HEK293 (cell line): ENCODE measurements around the gene SLC1A2.

Experiments used
- CTCF ChIA-PET: fragments of 350-600 bp; formaldehyde crosslinking; extraction: SDS; loops from one replicate; lab custom pipeline; 2021; ENCODE audit warnings: antibody characterized with exemption; lab: Yijun Ruan, JAX
- POLR2A ChIA-PET: fragments of 300-600 bp; formaldehyde crosslinking; extraction: SDS; loops from one replicate; lab custom pipeline; 2020; ENCODE audit warnings: antibody characterized with exemption, inconsistent platforms; lab: Yijun Ruan, JAX
- H3K27ac ChIP-seq: fragments of 200-500 bp; sonication (Bioruptor generic); 2 replicates; pipeline ENCODE4 v1.5.1; 2014; ENCODE audit warnings: low read depth, low read length, control low read depth, inconsistent platforms; ENCODE audit errors: extremely low read depth
- H3K36me3 ChIP-seq, 2 experiments: fragments of 200-500 bp in 1 of 2; sonication (Bioruptor generic) in 1 of 2; 1 replicate in 1 of 2; 2 replicates in 1 of 2; pipeline ENCODE4 v1.5.1; 2014 to 2017; ENCODE audit warnings: inconsistent platforms in 2 of 2, low read length in 2 of 2; ENCODE audit not compliant: control insufficient read depth in 2 of 2, insufficient read depth in 1 of 2
- H3K4me1 ChIP-seq: fragments of 200-500 bp; sonication (Bioruptor generic); 2 replicates; pipeline ENCODE4 v1.5.1; 2014; ENCODE audit warnings: mild to moderate bottlenecking, low read length, inconsistent platforms; ENCODE audit not compliant: control insufficient read depth, insufficient read depth
- H3K4me3 ChIP-seq: 2 replicates; pipeline ENCODE4 v1.5.1; 2011; ENCODE audit warnings: low read depth, mild to moderate bottlenecking, control low read depth, low read length, moderate library complexity
- H3K9me3 ChIP-seq: fragments of 200-500 bp; sonication (Bioruptor generic); 2 replicates; pipeline ENCODE4 v1.5.1; 2014; ENCODE audit warnings: low read depth, low read length, inconsistent platforms; ENCODE audit not compliant: control insufficient read depth, insufficient read depth
- HOXD13 ChIP-seq: sonication (generic); formaldehyde crosslinking; IDR thresholded peaks from 2 replicates; pipeline ENCODE4 v1.8.0; 2022; ENCODE audit warnings: missing genetic modification reagents, borderline replicate concordance
- SETDB1 ChIP-seq: IDR thresholded peaks from one replicate; pipeline ENCODE4 v1.6.1; 2017; ENCODE audit warnings: mild to moderate bottlenecking, low read length, moderate library complexity, mixed read lengths; ENCODE audit not compliant: insufficient read length
- YY1 ChIP-seq: fragments of 450-650 bp; formaldehyde crosslinking; IDR thresholded peaks from 2 replicates; pipeline ENCODE4 v1.5.1; 2018; ENCODE audit warnings: missing biosample characterization, missing genetic modification characterization
- ZBTB6 ChIP-seq: fragments of 450-650 bp; formaldehyde crosslinking; IDR thresholded peaks from 2 replicates; pipeline ENCODE4 v1.5.1; 2017; ENCODE audit warnings: missing biosample characterization, missing genetic modification characterization
- ZFP37 ChIP-seq: fragments of 450-650 bp; formaldehyde crosslinking; IDR thresholded peaks from 2 replicates; pipeline ENCODE4 v1.5.1; 2016; ENCODE audit warnings: missing biosample characterization, missing genetic modification characterization
- ZFP69B ChIP-seq: fragments of 450-650 bp; formaldehyde crosslinking; IDR thresholded peaks from 2 replicates; pipeline ENCODE4 v1.5.1; 2016; ENCODE audit warnings: missing biosample characterization, missing genetic modification characterization
- ZNF133 ChIP-seq: fragments of 450-650 bp; formaldehyde crosslinking; IDR thresholded peaks from 2 replicates; pipeline ENCODE4 v1.5.1; 2016; ENCODE audit warnings: missing biosample characterization, missing genetic modification characterization
- ZNF174 ChIP-seq: fragments of 450-650 bp; formaldehyde crosslinking; IDR thresholded peaks from 2 replicates; pipeline ENCODE4 v1.5.0; 2017; ENCODE audit warnings: missing biosample characterization, mild to moderate bottlenecking, missing genetic modification characterization
- ZNF18 ChIP-seq: fragments of 450-650 bp; formaldehyde crosslinking; IDR thresholded peaks from 2 replicates; pipeline ENCODE4 v1.5.1; 2016; ENCODE audit warnings: missing biosample characterization, missing genetic modification characterization
- ZNF223 ChIP-seq: fragments of 450-650 bp; formaldehyde crosslinking; IDR thresholded peaks from 2 replicates; pipeline ENCODE4 v1.5.1; 2016; ENCODE audit warnings: missing biosample characterization, missing genetic modification characterization
- ZNF24 ChIP-seq: fragments of 450-650 bp; formaldehyde crosslinking; IDR thresholded peaks from 2 replicates; pipeline ENCODE4 v1.5.1; 2016; ENCODE audit warnings: missing biosample characterization, missing genetic modification characterization
- ZNF433 ChIP-seq: fragments of 450-650 bp; formaldehyde crosslinking; IDR thresholded peaks from 2 replicates; pipeline ENCODE4 v1.5.1; 2016; ENCODE audit warnings: missing biosample characterization, missing genetic modification characterization, low read depth
- ZNF518A ChIP-seq: fragments of 450-650 bp; formaldehyde crosslinking; conservative IDR thresholded peaks from 2 replicates; pipeline ENCODE4 v1.5.1; 2016; ENCODE audit warnings: low read depth, missing biosample characterization, missing genetic modification characterization
- ZNF600 ChIP-seq: fragments of 450-650 bp; formaldehyde crosslinking; IDR thresholded peaks from 2 replicates; pipeline ENCODE4 v1.5.1; 2016; ENCODE audit warnings: missing biosample characterization, missing genetic modification characterization
- ZNF670 ChIP-seq: fragments of 450-650 bp; formaldehyde crosslinking; IDR thresholded peaks from 2 replicates; pipeline ENCODE4 v1.5.1; 2016; ENCODE audit warnings: missing biosample characterization, missing genetic modification characterization, low read depth
- ZNF792 ChIP-seq: fragments of 450-650 bp; formaldehyde crosslinking; IDR thresholded peaks from 2 replicates; pipeline ENCODE4 v1.5.1; 2016; ENCODE audit warnings: missing biosample characterization, missing genetic modification characterization
- ZSCAN16 ChIP-seq: fragments of 450-650 bp; formaldehyde crosslinking; IDR thresholded peaks from 2 replicates; pipeline ENCODE4 v1.5.1; 2016; ENCODE audit warnings: missing biosample characterization, missing genetic modification characterization
- ZSCAN23 ChIP-seq: fragments of 450-650 bp; formaldehyde crosslinking; IDR thresholded peaks from 2 replicates; pipeline ENCODE4 v1.5.1; 2016; ENCODE audit warnings: missing biosample characterization, missing genetic modification characterization
- TF ChIP-seq, protein P1 (sequence below): fragments of 450-650 bp; formaldehyde crosslinking; IDR thresholded peaks from 2 replicates; pipeline ENCODE4 v1.5.1; 2016; ENCODE audit warnings: missing biosample characterization, missing genetic modification characterization, low read depth
- TF ChIP-seq, protein P2 (sequence below): fragments of 450-650 bp; formaldehyde crosslinking; IDR thresholded peaks from 2 replicates; pipeline ENCODE4 v1.5.1; 2016; ENCODE audit warnings: missing biosample characterization, missing genetic modification characterization

The SLC1A2 gene

GRCh38 chr11:35388061-35388460 lies 31.3 kb downstream of the SLC1A2 start:
- TF ChIP-seq, protein P1, sequence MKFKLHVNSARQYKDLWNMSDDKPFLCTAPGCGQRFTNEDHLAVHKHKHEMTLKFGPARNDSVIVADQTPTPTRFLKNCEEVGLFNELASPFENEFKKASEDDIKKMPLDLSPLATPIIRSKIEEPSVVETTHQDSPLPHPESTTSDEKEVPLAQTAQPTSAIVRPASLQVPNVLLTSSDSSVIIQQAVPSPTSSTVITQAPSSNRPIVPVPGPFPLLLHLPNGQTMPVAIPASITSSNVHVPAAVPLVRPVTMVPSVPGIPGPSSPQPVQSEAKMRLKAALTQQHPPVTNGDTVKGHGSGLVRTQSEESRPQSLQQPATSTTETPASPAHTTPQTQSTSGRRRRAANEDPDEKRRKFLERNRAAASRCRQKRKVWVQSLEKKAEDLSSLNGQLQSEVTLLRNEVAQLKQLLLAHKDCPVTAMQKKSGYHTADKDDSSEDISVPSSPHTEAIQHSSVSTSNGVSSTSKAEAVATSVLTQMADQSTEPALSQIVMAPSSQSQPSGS (tag by site-specific recombination), result no peak
- TF ChIP-seq ZSCAN23 (no peak), ZNF792 (tag by site-specific recombination) (no peak), SETDB1 (no peak), ZNF223 (tag by site-specific recombination) (no peak)
- TF ChIP-seq, protein P2, sequence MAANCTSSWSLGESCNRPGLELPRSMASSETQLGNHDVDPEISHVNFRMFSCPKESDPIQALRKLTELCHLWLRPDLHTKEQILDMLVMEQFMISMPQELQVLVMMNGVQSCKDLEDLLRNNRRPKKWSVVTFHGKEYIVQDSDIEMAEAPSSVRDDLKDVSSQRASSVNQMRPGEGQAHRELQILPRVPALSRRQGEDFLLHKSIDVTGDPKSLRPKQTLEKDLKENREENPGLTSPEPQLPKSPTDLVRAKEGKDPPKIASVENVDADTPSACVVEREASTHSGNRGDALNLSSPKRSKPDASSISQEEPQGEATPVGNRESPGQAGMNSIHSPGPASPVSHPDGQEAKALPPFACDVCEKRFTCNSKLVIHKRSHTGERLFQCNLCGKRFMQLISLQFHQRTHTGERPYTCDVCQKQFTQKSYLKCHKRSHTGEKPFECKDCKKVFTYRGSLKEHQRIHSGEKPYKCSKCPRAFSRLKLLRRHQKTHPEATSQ (tag by site-specific recombination), result no peak
- no peaks in the 10 kb centered on the region for H3K9me3 ChIP-seq
- peaks cover 4% of the 10 kb centered on the region; the same call in 1 of the 2 replicates for H3K4me1 ChIP-seq
- no peak overlapping the region for H3K27ac ChIP-seq
- H3K4me3 ChIP-seq, result no peak overlapping the region
- POLR2A ChIA-PET, result no interaction called here
- CTCF ChIA-PET, result interaction anchor here (0.7 to 1.3 kb wide), 2 partner anchors 145 to 461 kb away, joined by 3 read pairs; no protein-coding TSS in a partner anchor
- no peaks in the 10 kb centered on the region for H3K36me3 ChIP-seq

- Histone ChIP-seq H3K9me3 (no peaks in the 10 kb centered on the region), H3K4me3 (no peak overlapping the region), H3K27ac (no peak overlapping the region), H3K36me3 (no peaks in the 10 kb centered on the region), H3K4me1 (peaks cover 4% of the 10 kb centered on the region; the same call in 1 of the 2 replicates)
- POLR2A ChIA-PET, result no interaction called here
- TF ChIP-seq YY1 (tag by site-specific recombination), result no peak
- no peak for TF ChIP-seq ZNF433 (tag by site-specific recombination)
- no peak for TF ChIP-seq HOXD13
- no peak for TF ChIP-seq ZBTB6 (tag by site-specific recombination)
- no peak for TF ChIP-seq ZNF600
- no peak for TF ChIP-seq ZFP37 (tag by site-specific recombination)
- TF ChIP-seq ZNF133, result no peak
- TF ChIP-seq ZNF174, result no peak
- TF ChIP-seq, protein P1 (tag by site-specific recombination), result no peak
- no peak for TF ChIP-seq ZNF18 (tag by site-specific recombination)
- TF ChIP-seq ZSCAN16 (tag by site-specific recombination), result no peak
- TF ChIP-seq ZNF24 (tag by site-specific recombination), result no peak
- no peak for TF ChIP-seq ZNF518A (tag by site-specific recombination)
- TF ChIP-seq ZNF670 (tag by site-specific recombination), result no peak
- no peak for TF ChIP-seq ZFP69B
- CTCF ChIA-PET, result interaction anchor here (0.6 to 1.3 kb wide), 2 partner anchors 460 to 1132 kb away, joined by 3 read pairs; no protein-coding TSS in a partner anchor
Observed at GRCh38 chr11:35387111-35387982, 32.0 kb downstream of the SLC1A2 start.
